ENCODE measurements around the gene RCBTB1. TPM values are rescaled to one million over a fixed set of nuclear protein-coding genes. Genes with fewer than 3 reads are reported as not detected.

The RCBTB1 gene
- total and polyA plus RNA-seq, 9 donors = 5.5 to 28.0 (median 12.9) TPM

DNA sequence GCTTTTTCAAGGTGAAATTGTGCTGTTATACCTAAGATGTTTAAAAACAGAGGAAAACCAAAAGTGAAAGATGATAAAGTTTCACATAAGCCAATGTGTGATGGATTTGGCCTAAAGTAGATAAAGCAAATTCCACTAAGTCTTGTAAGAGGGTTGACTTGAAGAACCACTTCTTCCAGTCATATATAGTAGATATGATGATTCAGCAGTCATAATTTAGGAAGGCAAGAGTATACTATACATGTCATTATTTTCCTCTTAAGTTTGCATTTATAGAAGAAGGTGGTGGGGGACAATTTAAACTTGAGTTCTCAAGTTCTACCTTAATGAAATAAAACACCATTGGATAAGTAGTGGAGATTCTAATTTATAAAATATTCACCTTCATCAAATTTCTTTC is 52.3 kb downstream of the RCBTB1 start:
- DNase-seq = no peak
- Histone ChIP-seq H3K9me3 (no peaks in the 10 kb centered on the region), H3K27ac (no peak overlapping the region), H3K27me3 (no peaks in the 10 kb centered on the region), H3K4me1 (ENCODE audit: insufficient read depth) (no peaks in the 10 kb centered on the region), H3K36me3 (no peaks in the 10 kb centered on the region), H3K4me3 (no peak overlapping the region)
- TF ChIP-seq POLR2A (IDR thresholded peaks at IDR 0.05) = no peak
- TF ChIP-seq, protein P1, sequence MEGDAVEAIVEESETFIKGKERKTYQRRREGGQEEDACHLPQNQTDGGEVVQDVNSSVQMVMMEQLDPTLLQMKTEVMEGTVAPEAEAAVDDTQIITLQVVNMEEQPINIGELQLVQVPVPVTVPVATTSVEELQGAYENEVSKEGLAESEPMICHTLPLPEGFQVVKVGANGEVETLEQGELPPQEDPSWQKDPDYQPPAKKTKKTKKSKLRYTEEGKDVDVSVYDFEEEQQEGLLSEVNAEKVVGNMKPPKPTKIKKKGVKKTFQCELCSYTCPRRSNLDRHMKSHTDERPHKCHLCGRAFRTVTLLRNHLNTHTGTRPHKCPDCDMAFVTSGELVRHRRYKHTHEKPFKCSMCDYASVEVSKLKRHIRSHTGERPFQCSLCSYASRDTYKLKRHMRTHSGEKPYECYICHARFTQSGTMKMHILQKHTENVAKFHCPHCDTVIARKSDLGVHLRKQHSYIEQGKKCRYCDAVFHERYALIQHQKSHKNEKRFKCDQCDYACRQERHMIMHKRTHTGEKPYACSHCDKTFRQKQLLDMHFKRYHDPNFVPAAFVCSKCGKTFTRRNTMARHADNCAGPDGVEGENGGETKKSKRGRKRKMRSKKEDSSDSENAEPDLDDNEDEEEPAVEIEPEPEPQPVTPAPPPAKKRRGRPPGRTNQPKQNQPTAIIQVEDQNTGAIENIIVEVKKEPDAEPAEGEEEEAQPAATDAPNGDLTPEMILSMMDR (IDR thresholded peaks at IDR 0.05) = no peak
- no peak for TF ChIP-seq EP300 (IDR thresholded peaks at IDR 0.05)
- intact Hi-C loops (cut with DNase I) = no loop called here

DNA sequence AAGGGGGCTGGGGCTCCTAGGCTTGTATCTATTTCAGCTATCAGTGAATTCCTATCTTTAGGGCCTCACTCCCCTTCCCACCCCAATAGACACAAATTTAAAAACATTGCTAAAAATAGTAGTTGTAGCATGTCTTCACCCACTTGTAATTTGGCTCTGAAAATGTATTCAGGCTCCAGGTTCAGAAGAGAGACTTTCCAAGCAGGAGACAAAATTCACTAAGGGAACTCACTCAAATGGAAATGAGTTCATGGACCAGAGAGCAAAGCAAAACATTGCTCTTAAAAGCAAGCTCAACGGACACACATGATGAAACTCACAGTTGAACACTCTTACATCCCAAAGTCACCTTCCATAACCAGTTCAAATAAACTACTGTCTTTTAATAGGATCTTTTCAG is 52.8 kb downstream of the RCBTB1 start:
- H3K4me1 ChIP-seq (ENCODE audit: insufficient read depth) = no peaks in the 10 kb centered on the region
- intact Hi-C loops (cut with DNase I) = no loop called here
- H3K9me3 ChIP-seq = no peaks in the 10 kb centered on the region
- WGBS, 3 donors = 78 to 89% (median 82%) methylated on average over 1 of the region's 1 CpG
- TF ChIP-seq POLR2A (IDR thresholded peaks at IDR 0.05) = no peak
- TF ChIP-seq, protein P1 (IDR thresholded peaks at IDR 0.05) = no peak
- TF ChIP-seq EP300 (IDR thresholded peaks at IDR 0.05) = no peak
- H3K36me3 ChIP-seq = no peaks in the 10 kb centered on the region
- H3K27ac ChIP-seq = no peak overlapping the region
- no peaks in the 10 kb centered on the region for H3K27me3 ChIP-seq
- no peak overlapping the region for H3K4me3 ChIP-seq
- no peak for DNase-seq

DNA sequence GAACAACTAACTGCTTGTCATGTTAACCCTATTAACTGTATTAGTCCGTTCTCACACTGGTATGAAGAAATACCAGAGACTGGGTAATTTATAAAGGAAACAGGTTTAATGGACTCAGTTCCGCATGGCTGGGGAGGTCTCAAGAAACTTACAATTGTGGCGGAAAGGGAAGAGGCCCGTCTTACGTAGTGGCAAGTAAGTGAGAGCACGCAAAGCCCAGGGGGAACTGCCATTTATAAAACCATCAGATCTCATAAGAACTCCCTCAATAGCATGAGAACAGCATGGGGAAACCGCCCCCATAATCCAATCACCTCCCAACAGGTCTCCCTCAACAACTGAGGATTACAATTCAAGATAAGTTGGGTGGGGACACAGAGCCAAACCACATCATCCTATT is 54.9 kb downstream of the RCBTB1 start:
- Histone ChIP-seq H3K27ac (no peak overlapping the region), H3K4me3 (no peak overlapping the region), H3K4me1 (ENCODE audit: insufficient read depth) (no peaks in the 10 kb centered on the region), H3K27me3 (no peaks in the 10 kb centered on the region), H3K9me3 (no peaks in the 10 kb centered on the region), H3K36me3 (no peaks in the 10 kb centered on the region)
- DNase-seq = no peak
- intact Hi-C loops (cut with DNase I) = no loop called here
- WGBS, 3 donors = 88 to 94% (median 94%) methylated on average over 7 of the region's 7 CpGs
- TF ChIP-seq EP300 (IDR thresholded peaks at IDR 0.05) (no peak), POLR2A (IDR thresholded peaks at IDR 0.05) (no peak)
- TF ChIP-seq, protein P1 (IDR thresholded peaks at IDR 0.05) = no peak

DNA sequence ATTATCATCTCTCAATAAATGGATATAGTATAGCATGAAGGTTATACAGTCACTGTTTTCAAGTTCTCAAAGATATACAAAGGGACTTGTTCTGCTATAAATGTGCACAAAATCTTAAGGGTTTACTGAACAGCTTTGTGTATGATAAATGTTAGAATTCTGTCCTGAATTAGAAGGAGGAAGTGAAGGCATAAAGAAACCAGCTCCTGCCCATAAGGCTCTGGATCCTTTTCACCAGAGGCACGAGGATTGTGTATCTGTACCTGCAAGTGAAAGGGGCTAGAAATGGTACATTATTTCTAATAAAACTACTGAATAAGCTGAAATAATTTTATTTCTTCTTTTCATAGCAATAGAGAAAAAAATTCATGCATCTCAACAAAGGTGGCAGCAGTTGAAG is 57.2 kb downstream of the RCBTB1 start:
- TF ChIP-seq EP300 (IDR thresholded peaks at IDR 0.05) (no peak), POLR2A (IDR thresholded peaks at IDR 0.05) (no peak)
- TF ChIP-seq, protein P1 (IDR thresholded peaks at IDR 0.05) = no peak
- Histone ChIP-seq H3K36me3 (no peaks in the 10 kb centered on the region), H3K27me3 (no peaks in the 10 kb centered on the region), H3K9me3 (no peaks in the 10 kb centered on the region), H3K4me1 (ENCODE audit: insufficient read depth) (no peaks in the 10 kb centered on the region), H3K4me3 (no peak overlapping the region), H3K27ac (no peak overlapping the region)
- no peak for DNase-seq
- WGBS, 3 donors = 58 to 78% (median 74%) methylated on average over 1 of the region's 1 CpG
- intact Hi-C loops (cut with DNase I) = no loop called here

DNA sequence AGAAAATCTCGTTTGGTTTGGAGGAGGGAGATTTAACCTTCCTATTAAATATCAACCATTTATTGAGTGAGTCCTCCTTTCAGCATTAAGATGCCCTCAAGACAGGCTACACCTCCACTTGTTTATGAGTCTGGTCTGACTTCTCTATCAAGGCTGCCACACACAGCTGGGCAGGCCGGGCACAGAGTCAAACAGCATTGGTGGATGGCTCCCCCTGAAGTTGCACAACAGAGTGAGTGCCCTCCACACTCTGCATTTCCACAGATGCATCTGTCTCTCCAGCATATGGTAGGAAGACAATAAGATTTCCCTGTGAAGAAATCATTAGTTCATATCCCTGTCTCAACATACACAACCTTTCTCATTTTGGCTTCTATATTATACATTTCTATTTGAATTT is 58.2 kb downstream of the RCBTB1 start:
- no peak overlapping the region for H3K4me3 ChIP-seq
- whole genome bisulfite sequencing, 3 donors = 59 to 71% (median 62%) methylated on average over 2 of the region's 2 CpGs
- intact Hi-C loops (cut with DNase I) = no loop called here
- DNase-seq = no peak
- TF ChIP-seq, protein P1 (IDR thresholded peaks at IDR 0.05) = no peak
- no peak for TF ChIP-seq EP300 (IDR thresholded peaks at IDR 0.05)
- no peak for TF ChIP-seq POLR2A (IDR thresholded peaks at IDR 0.05)
- no peaks in the 10 kb centered on the region for H3K27me3 ChIP-seq
- H3K36me3 ChIP-seq = no peaks in the 10 kb centered on the region
- H3K9me3 ChIP-seq = no peaks in the 10 kb centered on the region
- no peaks in the 10 kb centered on the region for H3K4me1 ChIP-seq (ENCODE audit: insufficient read depth)
- no peak overlapping the region for H3K27ac ChIP-seq
